Measurements from ENCODE around the gene MFN2.

The MFN2 gene

DNA sequence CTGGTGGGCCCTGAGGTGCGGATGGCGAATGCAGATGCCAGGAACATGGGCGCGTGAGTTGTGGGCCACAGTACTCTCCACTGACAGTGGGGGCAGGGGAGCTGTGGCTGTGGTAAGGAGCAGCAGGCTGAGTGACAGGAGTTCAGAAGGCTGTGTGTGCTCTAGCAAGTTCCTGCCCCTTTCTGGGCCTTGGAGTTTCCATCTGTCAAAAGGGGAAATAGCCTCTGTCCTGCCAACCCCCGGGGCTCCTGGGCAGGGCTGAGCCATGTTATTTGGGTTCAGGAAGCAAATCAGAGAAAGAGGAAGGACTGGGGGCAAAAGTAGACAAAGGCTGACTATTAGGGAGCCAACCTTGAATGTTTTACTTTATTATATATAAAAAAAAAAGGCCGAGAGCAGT lies 19.5 kb upstream of the MFN2 start:
- no peak for DNase-seq (ENCODE audit: low read depth)

GRCh38 chr1:11961230-11961629 lies 19.0 kb upstream of the MFN2 start:
- DNase-seq (ENCODE audit: low read depth) = no peak

DNA sequence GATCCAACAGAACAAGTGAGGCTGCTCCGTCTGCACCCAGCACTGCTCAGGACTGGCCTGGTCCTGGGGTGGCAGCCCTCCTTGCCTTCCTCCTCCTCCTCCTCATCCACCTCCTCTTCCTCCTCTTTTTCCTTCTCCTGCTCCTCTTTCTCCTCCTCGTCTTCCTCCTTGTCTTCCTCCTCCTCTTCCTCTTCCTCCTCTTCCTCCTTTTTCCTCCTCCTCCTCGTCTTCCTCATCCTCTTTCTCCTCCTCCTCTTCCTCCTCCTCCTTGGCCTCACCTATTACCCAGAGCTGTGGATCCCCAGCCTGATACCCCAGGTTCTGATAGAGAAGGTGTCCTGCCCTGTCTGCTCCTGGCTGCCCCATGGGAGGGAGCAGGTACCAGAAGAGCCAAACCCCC lies 16.6 kb upstream of the MFN2 start:
- no peak for DNase-seq (ENCODE audit: low read depth)

- no peak for DNase-seq (ENCODE audit: low read depth)
Measured at GRCh38 chr1:11964656-11965055, 15.6 kb upstream of the MFN2 start.

DNA sequence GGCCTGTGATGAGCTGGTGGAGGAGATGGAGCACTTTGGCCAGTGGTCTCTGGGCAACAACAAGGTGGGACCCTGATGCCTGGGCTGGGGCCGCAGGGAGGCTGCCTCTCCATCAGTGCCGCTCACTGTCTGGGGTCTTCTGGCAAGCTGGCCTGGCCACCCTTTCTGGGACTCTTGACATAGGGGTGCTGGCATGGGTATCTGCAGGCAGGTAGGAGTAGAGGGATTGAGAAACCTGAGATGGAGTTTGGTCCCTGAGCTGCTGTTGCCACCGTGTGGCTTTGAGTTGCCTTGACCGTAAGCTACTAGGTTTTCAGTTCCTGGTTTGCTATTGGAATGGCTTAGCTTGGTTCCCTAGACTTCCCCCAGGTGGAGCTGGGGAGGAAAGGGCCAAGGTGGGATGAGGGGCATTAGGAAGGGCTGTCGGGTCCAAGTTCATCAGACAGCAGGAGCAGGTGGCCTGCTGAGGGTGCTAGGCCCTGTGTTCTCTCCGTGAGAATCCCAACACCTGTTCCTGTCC lies 13.2 kb upstream of the MFN2 start:
- no peak for DNase-seq (ENCODE audit: low read depth)

GRCh38 chr1:11970441-11971185 lies 9.6 kb upstream of the MFN2 start:
- no peak for DNase-seq (ENCODE audit: low read depth)

- DNase-seq (ENCODE audit: low read depth) = no peak
Measured at GRCh38 chr1:11977625-11978024, 2.6 kb upstream of the MFN2 start.

DNA sequence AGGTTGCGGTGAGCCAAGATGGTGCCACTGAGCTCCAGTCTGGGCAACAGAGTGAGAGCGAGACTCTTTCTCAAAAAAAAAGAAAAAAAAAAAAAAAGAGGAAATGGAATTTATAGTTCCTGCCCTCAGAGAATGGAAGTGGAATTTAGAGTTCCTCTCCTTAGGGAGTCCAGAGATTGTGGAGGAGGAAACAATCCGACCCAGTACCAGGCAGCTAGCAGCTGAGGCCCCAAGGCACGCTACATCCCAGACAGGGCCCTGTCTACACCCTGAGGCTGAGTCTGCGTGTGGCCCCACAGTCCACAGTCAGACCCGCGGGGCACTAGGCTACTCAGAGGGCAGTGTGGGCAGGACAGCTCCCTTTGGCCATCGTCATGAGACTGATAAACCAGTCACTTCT lies 1.9 kb upstream of the MFN2 start:
- DNase-seq (ENCODE audit: low read depth) = no peak

DNA sequence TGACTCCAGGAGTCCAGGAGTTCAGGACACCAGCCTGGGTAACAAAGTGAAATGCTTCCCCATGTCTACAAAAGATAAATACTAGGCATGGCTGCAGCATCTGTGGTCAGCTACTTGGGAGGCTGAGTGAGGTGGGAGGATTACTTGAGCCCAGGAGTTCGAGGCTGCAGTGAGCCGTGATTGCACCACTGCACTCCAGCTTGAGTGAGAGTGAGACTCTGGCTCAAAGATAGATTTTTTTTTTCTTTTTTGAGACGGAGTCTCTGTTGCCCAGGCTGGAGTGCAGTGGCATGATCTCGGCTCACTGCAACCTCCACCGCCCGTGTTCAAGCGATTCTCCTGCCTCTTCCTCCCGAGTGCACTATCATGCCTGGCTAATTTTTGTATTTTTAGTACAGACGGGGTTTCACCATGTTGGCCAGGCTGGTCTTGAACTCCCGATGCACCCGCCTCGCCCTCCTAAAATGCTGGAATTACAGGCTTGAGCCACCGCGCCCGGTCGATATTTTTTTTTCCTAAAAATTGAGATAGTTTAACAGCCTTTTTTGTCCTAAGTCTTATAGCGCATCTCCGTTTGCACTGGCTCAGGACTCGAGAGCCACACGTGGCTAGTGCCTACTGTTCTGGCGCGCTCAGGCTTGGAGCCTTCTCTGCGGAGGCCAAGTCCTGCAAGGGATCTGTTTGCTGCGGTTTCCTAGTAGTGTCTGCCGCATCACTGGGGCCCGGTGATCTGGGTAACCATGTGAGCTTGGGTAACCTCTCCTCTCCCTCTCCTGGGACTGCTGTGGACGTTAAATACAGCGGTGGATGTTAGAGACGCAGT lies 1.0 kb upstream of the MFN2 start:
- DNase-seq (ENCODE audit: low read depth) = no peak

DNA sequence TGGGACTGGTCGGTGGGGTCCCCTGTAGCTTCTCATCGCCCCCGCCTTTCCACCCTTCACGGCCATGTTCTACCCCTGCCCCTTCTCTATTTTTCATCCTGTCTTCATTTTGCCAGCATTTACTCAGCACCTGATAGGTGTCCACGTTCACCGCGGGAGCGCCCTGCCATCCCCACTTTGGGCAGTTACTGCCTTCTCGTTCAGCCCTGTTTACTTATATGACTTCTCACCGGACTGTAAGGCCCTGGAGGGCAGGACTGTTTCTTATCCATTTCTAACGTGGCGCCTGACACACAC lies 380 bp downstream of the MFN2 start:
- no peak for DNase-seq (ENCODE audit: low read depth)

- no peak for DNase-seq (ENCODE audit: low read depth)
Measured at GRCh38 chr1:11981378-11982009, 1.2 kb downstream of the MFN2 start.

DNA sequence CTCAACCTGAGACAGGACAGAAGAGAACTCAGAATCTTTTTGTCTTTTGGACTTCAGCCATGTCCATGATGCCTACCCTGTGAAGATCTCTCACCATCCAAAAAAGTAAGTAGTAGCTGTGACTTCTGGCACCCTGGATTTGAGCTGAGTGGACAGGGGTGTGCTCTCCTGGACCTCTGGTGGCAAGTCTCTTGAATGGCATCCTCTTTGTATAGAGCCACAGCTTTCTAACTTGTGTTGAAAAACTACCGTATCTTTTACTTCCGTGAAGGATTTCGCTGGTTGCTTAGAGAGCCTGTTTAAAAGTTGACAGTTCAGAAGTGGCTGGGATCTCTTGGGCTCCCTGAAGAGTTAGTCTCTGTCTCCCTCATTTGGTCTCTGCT lies 1.8 kb downstream of the MFN2 start:
- DNase-seq (ENCODE audit: low read depth) = no peak

DNA sequence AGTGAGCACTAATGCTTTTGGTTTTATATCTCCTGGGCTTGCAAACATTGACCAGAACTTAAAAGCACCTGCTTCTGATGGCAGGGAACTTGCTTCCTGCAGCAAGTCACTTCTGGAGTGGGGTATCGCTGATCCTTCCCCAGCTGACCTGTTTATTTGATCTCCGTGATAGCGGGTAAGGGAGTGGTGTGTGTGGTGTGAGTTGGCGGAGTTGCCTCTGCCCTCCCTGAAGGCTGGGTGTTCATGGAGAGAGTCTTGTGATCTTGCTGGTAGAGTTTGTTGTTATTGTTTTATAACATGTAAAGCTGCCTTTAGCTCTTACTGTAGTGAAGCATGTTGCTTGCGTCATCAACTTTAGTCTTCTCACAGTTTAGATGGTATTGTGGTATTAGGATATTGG lies 3.9 kb downstream of the MFN2 start:
- no peak for DNase-seq (ENCODE audit: low read depth)

DNA sequence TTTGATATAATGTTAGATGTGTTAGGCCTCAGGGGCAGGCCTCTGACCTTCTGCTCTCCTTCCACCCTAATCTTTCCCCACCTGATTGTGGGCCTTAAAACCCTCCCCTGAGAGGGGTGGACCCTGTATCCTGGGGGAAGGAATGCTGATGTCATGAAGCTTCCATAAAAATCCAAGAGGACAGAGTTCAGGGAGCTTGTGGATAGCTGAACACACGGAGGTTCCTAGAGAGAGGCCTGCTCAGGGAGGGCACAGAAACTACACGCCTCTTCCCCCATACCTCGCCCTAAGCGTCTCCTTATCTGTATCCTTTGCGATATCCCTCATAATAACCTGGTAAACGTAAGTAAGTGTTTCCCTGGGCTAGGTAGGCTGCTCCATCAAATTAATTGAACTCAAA lies 4.3 kb downstream of the MFN2 start:
- DNase-seq (ENCODE audit: low read depth) = no peak

GRCh38 chr1:11985171-11985570 lies 4.9 kb downstream of the MFN2 start:
- no peak for DNase-seq (ENCODE audit: low read depth)

- no peak for DNase-seq (ENCODE audit: low read depth)
Measured at GRCh38 chr1:11985851-11986250, 5.6 kb downstream of the MFN2 start.

DNA sequence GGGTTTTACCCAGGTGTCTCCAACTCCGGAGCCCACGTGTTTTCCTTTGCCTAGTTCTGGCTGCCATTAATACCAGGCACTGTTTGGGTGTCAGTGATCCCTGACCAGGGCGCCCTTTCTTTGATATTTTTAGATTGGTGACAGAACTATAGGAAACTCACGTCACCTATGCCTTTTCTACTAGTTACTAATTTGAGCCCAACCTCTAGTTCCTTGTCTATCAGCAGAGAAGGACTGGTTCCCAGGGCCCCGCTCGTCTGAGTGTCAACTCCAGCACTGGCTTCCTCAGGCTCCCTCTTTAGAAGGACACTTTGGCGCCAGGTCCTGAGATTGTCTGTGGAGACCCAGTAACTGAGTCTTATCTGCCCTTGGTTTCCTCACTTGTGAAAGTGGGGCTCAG lies 9.4 kb downstream of the MFN2 start:
- DNase-seq (ENCODE audit: low read depth) = no peak

DNA sequence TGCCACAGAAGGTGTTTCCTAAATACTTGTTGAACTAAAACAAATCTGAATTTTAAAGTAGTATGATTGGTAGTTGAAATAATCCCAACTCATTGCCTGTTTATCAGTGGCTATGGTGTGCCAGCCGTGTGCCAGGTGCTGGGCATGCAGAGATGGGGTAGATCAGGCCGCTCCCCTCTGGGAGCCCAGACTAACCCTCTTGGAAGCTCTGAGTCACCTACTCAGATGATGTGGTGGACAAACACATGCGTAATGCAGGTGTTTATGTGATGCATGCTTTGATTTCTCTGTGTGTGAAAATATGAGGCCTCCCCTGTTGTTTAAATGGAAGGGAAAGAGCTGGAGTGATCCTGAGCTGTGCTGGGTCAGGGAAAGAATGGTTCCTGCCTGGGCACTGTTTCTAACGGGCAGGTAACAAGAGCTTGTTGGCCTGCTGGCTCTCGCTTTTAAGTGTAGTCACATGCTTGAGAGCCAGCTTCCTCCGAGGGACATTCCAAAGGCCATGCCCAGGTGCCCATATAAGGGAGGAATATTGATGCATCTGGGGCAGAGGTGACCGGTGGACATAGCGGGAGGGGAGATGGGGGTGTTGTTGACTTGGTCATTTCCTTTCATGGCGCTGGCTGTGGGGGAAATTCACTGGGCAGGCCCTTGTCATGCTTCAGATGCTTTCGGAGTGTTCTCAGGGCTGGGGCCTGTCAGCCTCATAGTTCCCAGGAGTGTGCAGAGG lies 10.2 kb downstream of the MFN2 start:
- DNase-seq (ENCODE audit: low read depth) = no peak

GRCh38 chr1:11991969-11992676 lies 11.9 kb downstream of the MFN2 start:
- no peak for DNase-seq (ENCODE audit: low read depth)

GRCh38 chr1:11997081-11997850 lies 17.0 kb downstream of the MFN2 start:
- no peak for DNase-seq (ENCODE audit: low read depth)

DNA sequence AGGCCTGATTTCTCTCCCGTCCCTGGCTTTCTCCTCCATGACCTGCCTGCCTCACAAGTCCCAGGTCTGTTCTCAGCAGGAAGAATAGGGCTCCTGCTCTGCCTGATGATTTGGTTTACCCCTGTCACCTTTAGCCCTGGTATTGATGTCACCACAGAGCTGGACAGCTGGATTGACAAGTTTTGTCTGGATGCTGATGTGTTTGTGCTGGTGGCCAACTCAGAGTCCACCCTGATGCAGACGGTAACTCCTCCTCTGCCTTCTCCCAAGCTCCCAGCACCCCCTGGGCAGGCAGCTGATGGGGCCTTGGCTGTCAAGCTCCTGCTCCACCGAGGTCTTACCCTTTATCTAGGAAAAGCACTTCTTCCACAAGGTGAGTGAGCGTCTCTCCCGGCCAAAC lies 18.4 kb downstream of the MFN2 start:
- DNase-seq (ENCODE audit: low read depth) = no peak

Measured in activated T-helper 1 cell treated with Interleukin-2 at 50 U/mL for 16 hours (primary cell).